Psoas muscle (tissue), 8 donors: ENCODE data around the gene KIF13A. TPM values are rescaled to one million over a fixed set of nuclear protein-coding genes. Genes with fewer than 3 reads are reported as not detected.

Source experiments
- ATAC-seq, 4 donors: fragments of 200-7000 bp; cut with Tn5 transposase; one replicate each; pipeline ENCODE4 v1.9.1; 2020; ENCODE audit warnings: moderate library complexity in 3 of 4, mild to moderate bottlenecking in 2 of 4
- DNase-seq, 2 donors: peaks; one replicate each; pipeline ENCODE4 v3.0.0-alpha.2; 2020
- H3K27ac ChIP-seq: fragments of 200-600 bp; one replicate; pipeline ENCODE4 v1.8.0; 2022
- H3K27me3 ChIP-seq, 3 donors: fragments of 200-600 bp in 1 of 3; one replicate each; pipeline versions ENCODE4 v1.6.1 to v1.8.0; 2013 to 2022; ENCODE audit warnings: low read length in 2 of 3, mild to moderate bottlenecking in 2 of 3, moderate library complexity in 1 of 3; ENCODE audit not compliant: insufficient read depth in 3 of 3
- H3K36me3 ChIP-seq, 2 donors: fragments of 200-600 bp in 1 of 2; one replicate each; pipeline versions ENCODE4 v1.6.1 to v1.8.0; 2013 to 2022; ENCODE audit warnings: low read depth in 1 of 2, mild to moderate bottlenecking in 1 of 2, moderate library complexity in 1 of 2; ENCODE audit not compliant: insufficient read depth in 1 of 2
- H3K4me1 ChIP-seq: fragments of 200-600 bp; one replicate; pipeline ENCODE4 v1.8.0; 2022
- H3K4me3 ChIP-seq: fragments of 200-600 bp; one replicate; pipeline ENCODE4 v1.8.0; 2022; ENCODE audit warnings: mild to moderate bottlenecking
- H3K9me3 ChIP-seq: fragments of 200-600 bp; one replicate; pipeline ENCODE4 v1.8.0; 2022
- WGBS, 3 donors: extraction: QIAGEN DNeasy Blood & Tissue Kit; methylation state at CpG; one replicate each; pipeline versions ENCODE4 v1.1.6 to v1.1.7; 2013; 5-methylcytosine and 5-hydroxymethylcytosine counted together
- intact Hi-C, 2 donors: fragments of 100-400 bp; cut with DNase I; formaldehyde crosslinking; loops; one replicate each; pipeline versions ENCODE4 v1.11.0 to v1.14.2; 2022
- polyA plus RNA-seq, 3 donors: library from polyadenylated mRNA; stranded (reverse); fragments of 200-250 nt; gene quantifications; one replicate each; pipeline ENCODE4 v1.2.3, GENCODE V29; 2013
- total RNA-seq, 4 donors: library from RNA; stranded (reverse); fragmentation: NEBNext Ultra II Directional in 2 of 4; extraction: Animal tissue kit (Norgen Biotek cat#: 25700) in 2 of 4; gene quantifications; one replicate each; pipeline versions ENCODE4 v1.2.1 to v1.2.4, GENCODE V29; 2021 to 2023
- TF ChIP-seq, protein P1 (sequence below): fragments of 200-600 bp; IDR thresholded peaks from one replicate; pipeline ENCODE4 v1.8.0; 2022; ENCODE audit warnings: antibody characterized with exemption
- donor health status: healthy with polysubstance abuse.
- donor health status: DM: no; HTN: no; CAD: no; lungs with moderate emphysema.
- donor health status: Bipolar disorder and iron deficiency.
- donor health status: healthy.
- donor health status: DM: yes; HTN: yes; CAD: no.
- donor health status: DM: no; HTN: no; CAD: no.
- donor health status: DM: no; HTN: no; CAD: no.
- donor health status: DM: yes; HTN: yes; CAD: no.

The KIF13A gene
- total and polyA plus RNA-seq, 7 donors, result 17.0 to 80.2 (median 70.4) TPM

- WGBS, 3 donors, result 78 to 81% (median 80%) methylated on average over 6 of the region's 6 CpGs
- Histone ChIP-seq H3K4me1 (peaks cover 32% of the 10 kb centered on the region), H3K27ac (no peak overlapping the region), H3K27me3 (no peaks in the 10 kb centered on the region), H3K4me3 (no peak overlapping the region), H3K9me3 (no peaks in the 10 kb centered on the region), H3K36me3 (no peaks in the 10 kb centered on the region)
- ATAC-seq (no peak), DNase-seq (no peak)
- TF ChIP-seq, protein P1, sequence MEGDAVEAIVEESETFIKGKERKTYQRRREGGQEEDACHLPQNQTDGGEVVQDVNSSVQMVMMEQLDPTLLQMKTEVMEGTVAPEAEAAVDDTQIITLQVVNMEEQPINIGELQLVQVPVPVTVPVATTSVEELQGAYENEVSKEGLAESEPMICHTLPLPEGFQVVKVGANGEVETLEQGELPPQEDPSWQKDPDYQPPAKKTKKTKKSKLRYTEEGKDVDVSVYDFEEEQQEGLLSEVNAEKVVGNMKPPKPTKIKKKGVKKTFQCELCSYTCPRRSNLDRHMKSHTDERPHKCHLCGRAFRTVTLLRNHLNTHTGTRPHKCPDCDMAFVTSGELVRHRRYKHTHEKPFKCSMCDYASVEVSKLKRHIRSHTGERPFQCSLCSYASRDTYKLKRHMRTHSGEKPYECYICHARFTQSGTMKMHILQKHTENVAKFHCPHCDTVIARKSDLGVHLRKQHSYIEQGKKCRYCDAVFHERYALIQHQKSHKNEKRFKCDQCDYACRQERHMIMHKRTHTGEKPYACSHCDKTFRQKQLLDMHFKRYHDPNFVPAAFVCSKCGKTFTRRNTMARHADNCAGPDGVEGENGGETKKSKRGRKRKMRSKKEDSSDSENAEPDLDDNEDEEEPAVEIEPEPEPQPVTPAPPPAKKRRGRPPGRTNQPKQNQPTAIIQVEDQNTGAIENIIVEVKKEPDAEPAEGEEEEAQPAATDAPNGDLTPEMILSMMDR, result no peak
- intact Hi-C loops, result no loop called here
These were observed 47.2 kb downstream of the KIF13A start for GRCh38 chr6:17940151-17940792.

- H3K9me3 ChIP-seq, result no peaks in the 10 kb centered on the region
- no peaks in the 10 kb centered on the region for H3K27me3 ChIP-seq
- no peak for ATAC-seq
- intact Hi-C loops, result no loop called here
- 98 to 100% (median 98%) methylated on average over 2 of the region's 2 CpGs for WGBS, 3 donors
- H3K4me1 ChIP-seq, result peaks cover 28% of the 10 kb centered on the region
- no peaks in the 10 kb centered on the region for H3K36me3 ChIP-seq
- H3K27ac ChIP-seq, result no peak overlapping the region
- TF ChIP-seq, protein P1, result no peak
- DNase-seq, result no peak
- H3K4me3 ChIP-seq, result no peak overlapping the region
These were observed 48.5 kb downstream of the KIF13A start for GRCh38 chr6:17938901-17939300.

GRCh38 chr6:17935188-17936149 lies 52.0 kb downstream of the KIF13A start:
- peak in 1 of 4 donors; percentile 19 for ATAC-seq
- Histone ChIP-seq H3K4me1 (peaks cover 56% of the 10 kb centered on the region), H3K27ac (peak overlapping the region; percentile 54), H3K27me3 (no peaks in the 10 kb centered on the region), H3K9me3 (no peaks in the 10 kb centered on the region), H3K4me3 (no peak overlapping the region), H3K36me3 (no peaks in the 10 kb centered on the region)
- WGBS, 3 donors, result 53 to 66% (median 58%) methylated on average over 5 of the region's 5 CpGs
- TF ChIP-seq, protein P1, result no peak
- no peak for DNase-seq
- intact Hi-C loops, result no loop called here

- Histone ChIP-seq H3K36me3 (no peaks in the 10 kb centered on the region), H3K27me3 (no peaks in the 10 kb centered on the region), H3K9me3 (no peaks in the 10 kb centered on the region), H3K27ac (peak overlapping the region; percentile 76), H3K4me1 (peaks cover 73% of the 10 kb centered on the region), H3K4me3 (no peak overlapping the region)
- intact Hi-C loops, result loop anchor here in 1 of 2 donors (5.0 kb wide), 2 partner anchors 34 to 54 kb away; partner anchors contain the start of gene KIF13A
- WGBS, 3 donors, result 93% methylated on average over 4 of the region's 4 CpGs
- no peak for DNase-seq
- TF ChIP-seq, protein P1, result no peak
- no peak for ATAC-seq
These were observed 53.7 kb downstream of the KIF13A start for GRCh38 chr6:17933716-17934115.
